Activated T-helper 17 cell treated with anti-CD3 and anti-CD28 coated beads, Interleukin-2, amount 50 U/mL, for 72 hours (primary cell): Measurements from ENCODE around the gene SURF6. TPM values are rescaled to one million over a fixed set of nuclear protein-coding genes. Genes with fewer than 3 reads are reported as not detected.
"Not testable (repeated sequence)": the region's sequence is repeated elsewhere in the genome, so short reads cannot be mapped to it uniquely, and the experiment has no call there.

Experiments used
- ATAC-seq: fragments of 150-1000 bp; cut with Tn5 transposase; replicated peaks from 2 replicates; pipeline ENCODE4 v1.10.0; 2021; ENCODE audit warnings: mild to moderate bottlenecking, moderate library complexity
- H3K27ac Mint-ChIP-seq: one replicate; pipeline ENCODE4 v1.8.0; 2022; ENCODE audit warnings: mixed read lengths
- H3K27me3 Mint-ChIP-seq: one replicate; pipeline ENCODE4 v1.8.0; 2022; ENCODE audit warnings: mixed read lengths
- H3K36me3 Mint-ChIP-seq: one replicate; pipeline ENCODE4 v1.8.0; 2022; ENCODE audit warnings: low read depth, mild to moderate bottlenecking, mixed read lengths
- H3K4me1 Mint-ChIP-seq: one replicate; pipeline ENCODE4 v1.8.0; 2022; ENCODE audit warnings: mixed read lengths
- H3K4me3 Mint-ChIP-seq: one replicate; pipeline ENCODE4 v1.8.0; 2022; ENCODE audit warnings: mild to moderate bottlenecking, mixed read lengths
- H3K9me3 Mint-ChIP-seq: one replicate; pipeline ENCODE4 v1.8.0; 2022; ENCODE audit warnings: mixed read lengths
- total RNA-seq, 2 donors: library from RNA; stranded (reverse); gene quantifications; one replicate each; pipeline ENCODE4 v1.2.3, GENCODE V29; 2022

Gene SURF6
- total RNA-seq, 2 donors from 2014 or later: 17.4 to 26.3 TPM

GRCh38 chr9:133307301-133307700 lies 28.7 kb downstream of the SURF6 start:
- peaks cover 21% of the 10 kb centered on the region for H3K27me3 Mint-ChIP-seq
- ATAC-seq: no peak

GRCh38 chr9:133306242-133307204 lies 29.5 kb downstream of the SURF6 start:
- H3K27me3 Mint-ChIP-seq: peaks cover 21% of the 10 kb centered on the region
- H3K9me3 Mint-ChIP-seq: no peaks in the 10 kb centered on the region
- H3K4me1 Mint-ChIP-seq: no peaks in the 10 kb centered on the region
- ATAC-seq: no peak
- no peak overlapping the region for H3K4me3 Mint-ChIP-seq
- no peaks in the 10 kb centered on the region for H3K36me3 Mint-ChIP-seq
- H3K27ac Mint-ChIP-seq: no peak overlapping the region

More at GRCh38 chr9:133307301-133307700, 28.7 kb downstream of the SURF6 start:
- no peaks in the 10 kb centered on the region for H3K4me1 Mint-ChIP-seq
- no peak overlapping the region for H3K27ac Mint-ChIP-seq
- H3K36me3 Mint-ChIP-seq: no peaks in the 10 kb centered on the region
- no peaks in the 10 kb centered on the region for H3K9me3 Mint-ChIP-seq
- H3K4me3 Mint-ChIP-seq: no peak overlapping the region

- H3K27me3 Mint-ChIP-seq: peaks cover 21% of the 10 kb centered on the region
- no peaks in the 10 kb centered on the region for H3K9me3 Mint-ChIP-seq
- no peaks in the 10 kb centered on the region for H3K36me3 Mint-ChIP-seq
- no peak for ATAC-seq
- no peak overlapping the region for H3K4me3 Mint-ChIP-seq
- H3K27ac Mint-ChIP-seq: no peak overlapping the region
- no peaks in the 10 kb centered on the region for H3K4me1 Mint-ChIP-seq
Observed at GRCh38 chr9:133305731-133306130, 30.3 kb downstream of the SURF6 start.

DNA sequence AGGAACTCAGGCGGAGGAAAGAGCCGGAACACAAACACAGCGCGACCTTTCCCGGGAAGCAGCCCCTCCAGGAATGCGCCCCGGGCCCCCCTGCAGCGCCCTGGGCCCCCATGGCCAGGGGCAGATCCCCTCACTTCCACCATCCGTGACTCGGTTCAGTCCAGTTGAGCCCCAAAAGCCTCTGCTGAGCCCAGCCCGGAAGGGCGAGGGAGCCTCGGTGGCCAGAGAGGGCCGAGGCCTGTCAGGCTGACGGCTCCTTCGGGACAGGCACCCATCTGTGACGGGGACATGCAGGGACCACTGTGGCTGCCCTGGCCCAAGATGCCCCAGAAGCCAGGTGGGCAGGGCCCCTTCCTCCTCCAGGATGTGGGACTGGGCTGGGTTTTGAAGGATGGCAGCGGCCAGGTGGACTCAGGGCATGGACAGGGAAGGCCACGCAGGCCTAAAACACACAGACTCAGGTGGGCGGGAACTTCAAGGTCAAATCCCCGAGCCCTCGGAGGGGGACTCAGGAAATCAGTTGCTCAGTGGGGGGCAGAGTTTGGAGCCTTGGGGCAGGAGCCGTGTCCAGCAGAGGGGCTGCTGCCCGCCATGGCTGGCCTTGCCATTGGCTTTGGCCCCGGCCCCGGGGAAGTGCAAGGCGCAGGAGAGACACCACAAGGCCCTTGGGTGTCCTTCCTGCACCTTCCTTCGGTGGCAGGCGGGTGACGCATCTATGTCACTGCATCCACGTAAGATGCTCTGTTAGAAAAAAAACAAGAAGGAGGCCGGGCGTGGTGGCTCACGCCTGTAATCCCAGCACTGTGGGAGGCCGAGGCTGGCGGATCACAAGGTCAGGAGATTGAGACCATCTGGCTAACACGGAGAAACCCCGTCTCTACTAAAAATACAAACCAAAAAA lies 31.3 kb downstream of the SURF6 start:
- ATAC-seq: no peak
- H3K27ac Mint-ChIP-seq: no peak overlapping the region
- H3K27me3 Mint-ChIP-seq: peaks cover 18% of the 10 kb centered on the region
- H3K36me3 Mint-ChIP-seq: no peaks in the 10 kb centered on the region
- H3K4me3 Mint-ChIP-seq: no peak overlapping the region
- H3K4me1 Mint-ChIP-seq: no peaks in the 10 kb centered on the region
- H3K9me3 Mint-ChIP-seq: no peaks in the 10 kb centered on the region

GRCh38 chr9:133304158-133304470 lies 31.9 kb downstream of the SURF6 start:
- H3K36me3 Mint-ChIP-seq: no peaks in the 10 kb centered on the region

GRCh38 chr9:133303266-133304157 lies 32.5 kb downstream of the SURF6 start:
- Mint-ChIP-seq H3K9me3 (no peaks in the 10 kb centered on the region), H3K4me3 (no peak overlapping the region)

More at GRCh38 chr9:133304158-133304470, 31.9 kb downstream of the SURF6 start:
- H3K9me3 Mint-ChIP-seq: no peaks in the 10 kb centered on the region
- H3K4me1 Mint-ChIP-seq: no peaks in the 10 kb centered on the region
- no peak overlapping the region for H3K4me3 Mint-ChIP-seq
- H3K27ac Mint-ChIP-seq: no peak overlapping the region
- no peak for ATAC-seq
- peaks cover 15% of the 10 kb centered on the region for H3K27me3 Mint-ChIP-seq

GRCh38 chr9:133301253-133302230 lies 34.4 kb downstream of the SURF6 start:
- Mint-ChIP-seq H3K36me3 (no peaks in the 10 kb centered on the region), H3K4me3 (no peak overlapping the region), H3K9me3 (no peaks in the 10 kb centered on the region), H3K27me3 (peaks cover 7% of the 10 kb centered on the region), H3K27ac (no peak overlapping the region), H3K4me1 (no peaks in the 10 kb centered on the region)
- ATAC-seq: no peak

More at GRCh38 chr9:133303266-133304157, 32.5 kb downstream of the SURF6 start:
- H3K27me3 Mint-ChIP-seq: peaks cover 12% of the 10 kb centered on the region
- H3K27ac Mint-ChIP-seq: no peak overlapping the region
- H3K36me3 Mint-ChIP-seq: no peaks in the 10 kb centered on the region
- no peaks in the 10 kb centered on the region for H3K4me1 Mint-ChIP-seq
- no peak for ATAC-seq

- H3K27me3 Mint-ChIP-seq, H3K4me3 Mint-ChIP-seq, H3K27ac Mint-ChIP-seq, ATAC-seq, H3K4me1 Mint-ChIP-seq, H3K36me3 Mint-ChIP-seq, H3K9me3 Mint-ChIP-seq: not testable (repeated sequence)
Observed at GRCh38 chr9:133299996-133300395, 36.0 kb downstream of the SURF6 start.

DNA sequence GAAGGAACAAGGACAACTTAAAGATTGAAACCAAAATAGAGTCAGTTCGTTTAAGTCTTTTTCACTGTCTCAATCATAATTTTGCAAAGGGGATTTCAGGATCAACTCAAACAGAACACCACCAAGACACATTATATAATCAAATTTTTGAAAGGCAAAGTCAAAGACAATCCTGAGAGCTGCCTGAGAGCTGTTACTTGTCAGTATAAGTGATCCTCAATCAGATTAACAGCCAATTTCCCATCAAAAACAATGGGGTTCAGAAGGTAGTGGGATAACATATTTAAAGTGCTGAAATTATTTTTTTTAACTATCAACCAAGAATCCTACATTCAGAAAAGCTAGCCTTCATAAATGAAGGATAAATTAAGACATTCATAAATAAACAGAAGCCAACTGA lies 41.7 kb downstream of the SURF6 start:
- H3K9me3 Mint-ChIP-seq: peaks cover 3% of the 10 kb centered on the region
- H3K27me3 Mint-ChIP-seq: peaks cover 18% of the 10 kb centered on the region
- no peaks in the 10 kb centered on the region for H3K36me3 Mint-ChIP-seq
- ATAC-seq: no peak
- H3K4me1 Mint-ChIP-seq: no peaks in the 10 kb centered on the region
- H3K27ac Mint-ChIP-seq: no peak overlapping the region
- no peak overlapping the region for H3K4me3 Mint-ChIP-seq

GRCh38 chr9:133290751-133291302 lies 45.2 kb downstream of the SURF6 start:
- Mint-ChIP-seq H3K9me3 (peaks cover 3% of the 10 kb centered on the region), H3K27ac (no peak overlapping the region), H3K4me1 (no peaks in the 10 kb centered on the region), H3K27me3 (peaks cover 14% of the 10 kb centered on the region), H3K4me3 (no peak overlapping the region), H3K36me3 (no peaks in the 10 kb centered on the region)
- no peak for ATAC-seq

- no peaks in the 10 kb centered on the region for H3K36me3 Mint-ChIP-seq
- H3K4me1 Mint-ChIP-seq: no peaks in the 10 kb centered on the region
- ATAC-seq: no peak
- no peaks in the 10 kb centered on the region for H3K27me3 Mint-ChIP-seq
- H3K9me3 Mint-ChIP-seq: peaks cover 3% of the 10 kb centered on the region
- H3K27ac Mint-ChIP-seq: no peak overlapping the region
- no peak overlapping the region for H3K4me3 Mint-ChIP-seq
Observed at GRCh38 chr9:133286523-133286922, 49.5 kb downstream of the SURF6 start.

DNA sequence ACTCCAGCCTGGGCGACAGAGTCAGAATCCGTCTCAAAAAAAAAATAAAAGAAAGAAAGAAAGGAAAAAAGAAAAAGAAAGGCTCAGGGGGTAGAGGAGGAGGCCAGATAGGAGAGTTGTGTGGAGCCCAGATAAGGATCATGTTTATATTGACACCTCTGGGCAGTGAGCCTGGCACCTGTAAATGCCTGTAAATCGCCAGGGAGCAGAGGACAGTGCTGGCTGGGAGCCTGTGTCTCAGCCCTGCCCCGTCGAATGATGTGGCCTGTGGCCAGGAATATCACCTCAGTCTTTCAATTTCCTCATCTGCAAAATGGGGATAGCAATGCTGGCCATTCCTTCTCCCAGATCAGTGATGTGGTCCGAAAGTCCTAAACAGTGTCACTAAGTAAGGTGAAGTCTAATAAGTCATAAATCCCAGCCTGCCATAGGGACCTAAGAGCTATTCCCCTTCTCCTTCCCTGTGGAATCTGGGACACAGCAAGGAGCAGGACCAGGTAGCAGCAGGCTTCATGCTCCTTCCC lies 50.7 kb downstream of the SURF6 start:
- no peak overlapping the region for H3K4me3 Mint-ChIP-seq
- ATAC-seq: no peak
- no peaks in the 10 kb centered on the region for H3K4me1 Mint-ChIP-seq
- no peaks in the 10 kb centered on the region for H3K9me3 Mint-ChIP-seq
- no peaks in the 10 kb centered on the region for H3K36me3 Mint-ChIP-seq
- H3K27ac Mint-ChIP-seq: no peak overlapping the region
- H3K27me3 Mint-ChIP-seq: peaks cover 2% of the 10 kb centered on the region

DNA sequence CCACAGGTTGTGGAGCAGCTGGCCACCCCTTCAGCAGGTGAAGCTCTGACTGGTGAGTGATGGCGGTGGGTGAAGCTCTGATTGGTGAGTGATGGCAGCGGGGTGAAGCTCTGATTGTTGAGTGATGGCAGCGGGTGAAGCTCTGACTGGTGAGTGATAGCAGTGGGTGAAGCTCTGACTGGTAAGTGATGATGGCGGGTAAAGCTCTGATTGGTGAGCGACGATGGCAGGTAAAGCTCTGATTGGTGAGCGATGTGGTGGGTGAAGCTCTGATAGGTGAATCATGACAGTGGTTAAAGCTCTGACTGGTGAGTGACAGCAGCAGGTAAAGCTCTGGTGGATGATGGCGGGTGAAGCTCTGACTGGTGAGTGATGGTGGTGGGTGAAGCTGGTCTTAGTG lies 51.6 kb downstream of the SURF6 start:
- Mint-ChIP-seq H3K27ac (no peak overlapping the region), H3K9me3 (no peaks in the 10 kb centered on the region), H3K4me1 (no peaks in the 10 kb centered on the region), H3K36me3 (no peaks in the 10 kb centered on the region), H3K27me3 (peaks cover 10% of the 10 kb centered on the region), H3K4me3 (no peak overlapping the region)
- no peak for ATAC-seq
